Rectal smooth muscle tissue (tissue), 1 donor: ENCODE results near the gene FAAH2.
"Not testable (repeated sequence)": the region's sequence is repeated elsewhere in the genome, so short reads cannot be mapped to it uniquely, and the experiment has no call there.

ENCODE experiments used
- H3K27ac ChIP-seq: one replicate; pipeline ENCODE4 v1.7.0; 2013; ENCODE audit warnings: low read depth, low read length, inconsistent platforms
- H3K27me3 ChIP-seq: one replicate; pipeline ENCODE4 v1.7.0; 2013; ENCODE audit warnings: low read length; ENCODE audit not compliant: control insufficient read depth, insufficient read depth
- H3K36me3 ChIP-seq: one replicate; pipeline ENCODE4 v1.7.0; 2013; ENCODE audit warnings: low read length; ENCODE audit not compliant: control insufficient read depth, insufficient read depth
- H3K4me1 ChIP-seq: one replicate; pipeline ENCODE4 v1.7.0; 2013; ENCODE audit warnings: low read length; ENCODE audit not compliant: control insufficient read depth, insufficient read depth
- H3K4me3 ChIP-seq: one replicate; pipeline ENCODE4 v1.7.0; 2013; ENCODE audit warnings: low read length
- H3K9ac ChIP-seq: one replicate; pipeline ENCODE4 v1.7.0; 2013; ENCODE audit warnings: low read length

FAAH2 gene

GRCh38 chrX:57286507-57287251 is at the start of gene FAAH2:
Gene FAAH2, plus strand, starts transcription at chrX:57286706. Its CDS starts 120 bp downstream, at chrX:57286826.
- peaks cover 3% of the 10 kb centered on the region for H3K27me3 ChIP-seq
- H3K36me3 ChIP-seq: no peaks in the 10 kb centered on the region
- H3K4me3 ChIP-seq: peak within 1 kb of the TSS; percentile 56
- no peaks in the 10 kb centered on the region for H3K4me1 ChIP-seq
- no peak within 1 kb of the TSS for H3K9ac ChIP-seq
- H3K27ac ChIP-seq: no peak within 1 kb of the TSS

- no peak overlapping the region for H3K4me3 ChIP-seq
- H3K27ac ChIP-seq: no peak overlapping the region
- H3K36me3 ChIP-seq: no peaks in the 10 kb centered on the region
- no peaks in the 10 kb centered on the region for H3K27me3 ChIP-seq
- H3K4me1 ChIP-seq: no peaks in the 10 kb centered on the region
- no peak overlapping the region for H3K9ac ChIP-seq
Observed at GRCh38 chrX:57241967-57242366, 44.5 kb upstream of the FAAH2 start.

DNA sequence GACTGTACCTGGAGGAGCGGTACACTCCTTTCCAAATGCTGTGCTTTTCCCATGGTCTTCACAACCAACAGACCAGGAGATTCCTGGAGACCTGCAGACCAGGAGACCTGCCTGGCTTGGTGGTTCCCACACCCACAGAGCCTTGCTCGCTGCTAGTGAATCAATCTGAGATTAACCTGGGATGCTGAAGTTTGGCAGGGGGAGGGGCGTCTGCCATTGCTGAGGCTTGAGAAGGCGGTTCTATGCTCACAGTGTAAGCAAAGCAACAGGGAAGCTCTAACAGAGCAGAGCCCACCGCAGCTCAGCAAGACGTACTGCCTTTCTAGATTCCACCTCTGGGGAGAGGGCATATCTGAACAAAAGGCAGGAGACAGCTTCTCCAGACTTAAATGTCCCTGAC is 34.5 kb upstream of the FAAH2 start:
- no peak overlapping the region for H3K9ac ChIP-seq
- no peaks in the 10 kb centered on the region for H3K27me3 ChIP-seq
- H3K27ac ChIP-seq: no peak overlapping the region
- no peaks in the 10 kb centered on the region for H3K4me1 ChIP-seq
- no peak overlapping the region for H3K4me3 ChIP-seq
- no peaks in the 10 kb centered on the region for H3K36me3 ChIP-seq

GRCh38 chrX:57265126-57265525 is 21.4 kb upstream of the FAAH2 start:
- H3K4me1 ChIP-seq: no peaks in the 10 kb centered on the region
- H3K27me3 ChIP-seq: no peaks in the 10 kb centered on the region
- no peaks in the 10 kb centered on the region for H3K36me3 ChIP-seq
- H3K4me3 ChIP-seq: no peak overlapping the region
- no peak overlapping the region for H3K27ac ChIP-seq
- no peak overlapping the region for H3K9ac ChIP-seq

DNA sequence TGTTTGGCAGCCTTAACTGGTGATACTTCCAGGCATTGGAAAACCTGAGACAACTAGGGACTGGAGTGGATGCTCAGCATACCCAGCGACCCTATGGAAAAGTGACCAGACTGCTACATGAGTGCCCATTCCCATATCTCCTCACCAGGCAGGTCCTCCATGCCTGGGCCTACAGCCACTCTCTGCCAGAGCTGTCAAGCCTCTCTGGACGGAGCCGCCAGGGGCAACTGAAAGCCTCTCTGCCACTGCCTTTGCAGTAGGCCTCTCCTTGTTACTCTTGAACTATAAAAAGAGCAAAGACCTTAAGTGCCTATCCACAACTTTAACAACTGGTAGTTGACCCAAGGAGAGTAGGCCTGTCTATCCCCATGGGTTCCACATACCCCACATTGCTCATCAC is 20.2 kb upstream of the FAAH2 start:
- Histone ChIP-seq H3K27me3 (no peaks in the 10 kb centered on the region), H3K9ac (no peak overlapping the region)

GRCh38 chrX:57266871-57267270 is 19.6 kb upstream of the FAAH2 start:
- Histone ChIP-seq H3K36me3 (no peaks in the 10 kb centered on the region), H3K27me3 (no peaks in the 10 kb centered on the region), H3K4me1 (no peaks in the 10 kb centered on the region), H3K27ac (no peak overlapping the region), H3K4me3 (no peak overlapping the region), H3K9ac (no peak overlapping the region)

More for the DNA sequence above, 20.2 kb upstream of the FAAH2 start:
- no peak overlapping the region for H3K4me3 ChIP-seq
- no peaks in the 10 kb centered on the region for H3K4me1 ChIP-seq
- no peaks in the 10 kb centered on the region for H3K36me3 ChIP-seq
- H3K27ac ChIP-seq: no peak overlapping the region

GRCh38 chrX:57267308-57267707 is 19.2 kb upstream of the FAAH2 start:
- Histone ChIP-seq H3K4me3 (no peak overlapping the region), H3K4me1 (no peaks in the 10 kb centered on the region), H3K27ac (no peak overlapping the region), H3K36me3 (no peaks in the 10 kb centered on the region), H3K9ac (no peak overlapping the region), H3K27me3 (no peaks in the 10 kb centered on the region)

GRCh38 chrX:57270980-57271379 is 15.5 kb upstream of the FAAH2 start:
- H3K4me3 ChIP-seq: no peak overlapping the region
- no peak overlapping the region for H3K9ac ChIP-seq
- no peaks in the 10 kb centered on the region for H3K4me1 ChIP-seq
- H3K27ac ChIP-seq: no peak overlapping the region
- no peaks in the 10 kb centered on the region for H3K27me3 ChIP-seq
- no peaks in the 10 kb centered on the region for H3K36me3 ChIP-seq

- Histone ChIP-seq H3K36me3 (no peaks in the 10 kb centered on the region), H3K27me3 (peaks cover 3% of the 10 kb centered on the region), H3K4me3 (no peak overlapping the region), H3K27ac (no peak overlapping the region), H3K9ac (no peak overlapping the region), H3K4me1 (no peaks in the 10 kb centered on the region)
Observed at GRCh38 chrX:57282568-57282967, 3.9 kb upstream of the FAAH2 start.

GRCh38 chrX:57285001-57285400 is 1.5 kb upstream of the FAAH2 start:
- H3K4me3 ChIP-seq: no peak overlapping the region
- peaks cover 3% of the 10 kb centered on the region for H3K27me3 ChIP-seq
- no peak overlapping the region for H3K27ac ChIP-seq
- no peaks in the 10 kb centered on the region for H3K36me3 ChIP-seq
- no peaks in the 10 kb centered on the region for H3K4me1 ChIP-seq
- no peak overlapping the region for H3K9ac ChIP-seq

- H3K36me3 ChIP-seq: no peaks in the 10 kb centered on the region
- no peak overlapping the region for H3K9ac ChIP-seq
- H3K27ac ChIP-seq: no peak overlapping the region
- H3K27me3 ChIP-seq: no peaks in the 10 kb centered on the region
- no peak overlapping the region for H3K4me3 ChIP-seq
- no peaks in the 10 kb centered on the region for H3K4me1 ChIP-seq
Observed at GRCh38 chrX:57289089-57289488, 2.6 kb downstream of the FAAH2 start.

GRCh38 chrX:57294961-57295360 is 8.5 kb downstream of the FAAH2 start:
- H3K27me3 ChIP-seq: no peaks in the 10 kb centered on the region
- H3K9ac ChIP-seq: no peak overlapping the region
- no peaks in the 10 kb centered on the region for H3K36me3 ChIP-seq
- no peak overlapping the region for H3K4me3 ChIP-seq
- H3K4me1 ChIP-seq: no peaks in the 10 kb centered on the region
- no peak overlapping the region for H3K27ac ChIP-seq

DNA sequence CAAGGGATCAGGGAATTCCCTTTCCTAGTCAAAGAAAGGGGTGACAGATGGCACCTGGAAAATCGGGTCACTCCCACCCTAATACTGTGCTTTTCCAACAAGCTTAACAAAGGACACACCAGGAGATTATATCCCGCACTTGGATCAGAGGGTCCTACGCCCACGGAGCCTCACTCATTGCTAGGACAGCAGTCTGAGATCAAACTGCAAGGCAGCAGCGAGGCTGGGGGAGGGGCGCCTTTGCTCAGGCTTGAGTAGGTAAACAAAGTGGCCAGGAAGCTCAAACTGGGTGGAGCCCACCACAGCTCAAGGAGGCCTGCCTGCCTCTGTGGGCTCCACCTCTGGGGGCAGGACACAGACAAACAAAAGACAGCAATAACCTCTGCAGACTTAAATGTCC is 9.2 kb downstream of the FAAH2 start:
- not testable (repeated sequence) for H3K4me1 ChIP-seq, H3K27me3 ChIP-seq, H3K27ac ChIP-seq, H3K36me3 ChIP-seq, H3K9ac ChIP-seq, H3K4me3 ChIP-seq
